Heart right ventricle (tissue), 16 donors: Measurements from ENCODE around the gene CASTOR2. TPM values are rescaled to one million over a fixed set of nuclear protein-coding genes. Genes with fewer than 3 reads are reported as not detected.
A peak's percentile ranks its signal among the peaks of the same experiment; 100 is the strongest.
"Not testable (repeated sequence)": the region's sequence is repeated elsewhere in the genome, so short reads cannot be mapped to it uniquely, and the experiment has no call there.

Source experiments
- ATAC-seq, 8 donors: fragments of 200-7000 bp; cut with Tn5 transposase; one replicate each; pipeline ENCODE4 v1.9.1; 2020; ENCODE audit warnings: mild to moderate bottlenecking in 8 of 8, moderate library complexity in 8 of 8, moderate number of reproducible peaks in 1 of 8
- DNase-seq, 2 donors: peaks; one replicate each; pipeline ENCODE4 v3.0.0-alpha.2; 2020
- H3K27ac ChIP-seq, 10 donors: fragments of 200-600 bp; sonication (generic) in 2 of 10; one replicate each; pipeline versions ENCODE4 v1.5.0 to v1.8.0; 2020 to 2022; ENCODE audit warnings: mild to moderate bottlenecking in 3 of 10
- H3K27me3 ChIP-seq, 7 donors: fragments of 200-600 bp; one replicate each; pipeline ENCODE4 v1.8.0; 2021 to 2022; ENCODE audit warnings: mild to moderate bottlenecking in 2 of 7
- H3K36me3 ChIP-seq, 9 donors: fragments of 200-600 bp; sonication (generic) in 1 of 9; one replicate each; pipeline versions ENCODE4 v1.5.0 to v1.8.0; 2020 to 2022; ENCODE audit warnings: mild to moderate bottlenecking in 2 of 9
- H3K4me1 ChIP-seq, 9 donors: fragments of 200-600 bp; sonication (generic) in 1 of 9; one replicate each; pipeline versions ENCODE4 v1.5.0 to v1.8.0; 2020 to 2022; ENCODE audit warnings: mild to moderate bottlenecking in 4 of 9
- H3K4me3 ChIP-seq, 10 donors: fragments of 200-600 bp; sonication (generic) in 2 of 10; one replicate each; pipeline versions ENCODE4 v1.5.0 to v1.8.0; 2020 to 2022; ENCODE audit warnings: mild to moderate bottlenecking in 7 of 10, moderate library complexity in 2 of 10
- H3K9me3 ChIP-seq, 11 donors: fragments of 200-600 bp in 10 of 11; sonication (generic) in 2 of 11; one replicate each; pipeline versions ENCODE4 v1.5.0 to v1.8.0; 2013 to 2022; ENCODE audit warnings: mild to moderate bottlenecking in 2 of 11, control low read depth in 1 of 11, moderate library complexity in 1 of 11
- CTCF ChIP-seq, 9 donors: fragments of 200-600 bp; sonication (generic) in 2 of 9; IDR thresholded peaks; one replicate each; pipeline versions ENCODE4 v1.5.0 to v1.8.0; 2021 to 2022; ENCODE audit warnings: antibody characterized with exemption in 9 of 9, mild to moderate bottlenecking in 5 of 9, moderate library complexity in 1 of 9
- WGBS, 2 donors: extraction: QIAGEN DNeasy Blood & Tissue Kit; methylation state at CpG; one replicate each; pipeline ENCODE4 v1.1.7; 2013; ENCODE audit warnings: inconsistent platforms in 1 of 2; 5-methylcytosine and 5-hydroxymethylcytosine counted together
- intact Hi-C, 10 donors: fragments of 100-400 bp; cut with DNase I; formaldehyde crosslinking; loops; one replicate each; pipeline versions ENCODE4 v1.11.1 to v1.14.2; 2022
- polyA plus RNA-seq, 2 donors: library from polyadenylated mRNA; stranded (reverse); fragments of 200-250 nt; gene quantifications; one replicate each; pipeline ENCODE4 v1.2.3, GENCODE V29; 2013
- total RNA-seq, 10 donors: library from RNA; stranded (reverse); fragmentation: NEBNext Ultra II Directional in 3 of 10; extraction: Animal tissue kit (Norgen Biotek cat#: 25700) in 3 of 10; gene quantifications; one replicate each; pipeline versions ENCODE4 v1.2.1 to v1.2.4, GENCODE V29; 2021 to 2023
- donor health status: Arrhythmogenic right ventricular cardiomyopathy.
- donor health status: ischemic (EF 13 %, LVEDD 7.1; RV severe dilation, severe dysfunction).
- donor health status: healthy with polysubstance abuse.
- donor health status: DM: no; HTN: yes; CAD: no.
- donor health status: DM: no; HTN: no; CAD: no.
- donor health status: ischemic (EF 25% LVEDD 6.9; RV normal size, moderate dysfunction).
- donor health status: ischemic (EF 25% LVEDD 5.7; RV mildly dilated, moderate dysfunction).
- donor health status: healthy.
- donor health status: DM: yes; HTN: yes; CAD: no.
- donor health status: Ischemic cardiomyopathy.
- donor health status: ischemic (EF 35%, LVEDD 5.7; RV mildly dilated, moderate dysfunction).
- donor health status: nonischemic (EF 11% LVEDD 7.7; RV severe dilation, severe dysfunction).
- donor health status: DM: yes; HTN: yes; CAD: no.
- donor health status: PGD.
- donor health status: ischemic (EF 29% LVEDD 5.4; RV normal size, mild dysfunction).
- donor health status: nonischemic (EF 23%, LVEDD 6.1; RV moderate dilation, normal function).

CASTOR2 gene
- total and polyA plus RNA-seq, 12 donors, result 1.1 to 51.1 (median 22.9) TPM

- no peaks in the 10 kb centered on the region for H3K27me3 ChIP-seq
- no peak overlapping the region for H3K4me3 ChIP-seq
- intact Hi-C loops, result no loop called here
- peaks cover 0 to 27% (median 0%) of the 10 kb centered on the region in 9 donors for H3K4me1 ChIP-seq
- TF ChIP-seq CTCF (IDR thresholded peaks at IDR 0.05), result no peak
- no peaks in the 10 kb centered on the region for H3K36me3 ChIP-seq
- no peak for ATAC-seq
- peak overlapping the region in 6 of 10 donors; percentile 68 to 77 (median 69) for H3K27ac ChIP-seq
- no peaks in the 10 kb centered on the region for H3K9me3 ChIP-seq
- DNase-seq, result no peak
- WGBS, 2 donors, result 82 to 87% methylated on average over 4 of the region's 4 CpGs
These were observed 28.6 kb downstream of the CASTOR2 start for GRCh38 chr7:74993121-74993520.

GRCh38 chr7:74994869-74995543 is 30.5 kb downstream of the CASTOR2 start:
- H3K4me1 ChIP-seq, result peaks cover 0 to 27% (median 0%) of the 10 kb centered on the region in 9 donors
- H3K27me3 ChIP-seq, intact Hi-C loops, H3K36me3 ChIP-seq, H3K4me3 ChIP-seq, DNase-seq, H3K9me3 ChIP-seq: not testable (repeated sequence)
- peak overlapping the region in 5 of 10 donors; percentile 16 to 77 (median 69) for H3K27ac ChIP-seq
- ATAC-seq, result peak in 4 of 8 donors; percentile 16 to 35 (median 21)
- WGBS, 2 donors, result 80 to 85% methylated on average over 15 to 16 of the region's 17 CpGs

GRCh38 chr7:74996361-74996760 is 31.9 kb downstream of the CASTOR2 start:
- DNase-seq, H3K9me3 ChIP-seq, intact Hi-C loops, H3K27me3 ChIP-seq, H3K4me3 ChIP-seq, H3K36me3 ChIP-seq: not testable (repeated sequence)
- Histone ChIP-seq H3K4me1 (peaks cover 0 to 27% (median 0%) of the 10 kb centered on the region in 9 donors), H3K27ac (peak overlapping the region in 5 of 10 donors; percentile 7 to 72 (median 60))
- 50 to 62% methylated on average over 5 of the region's 5 CpGs for WGBS, 2 donors
- ATAC-seq, result peak in 2 of 8 donors; percentile 13 to 21

- H3K4me3 ChIP-seq, intact Hi-C loops, H3K9me3 ChIP-seq, H3K36me3 ChIP-seq, H3K27me3 ChIP-seq: not testable (repeated sequence)
- Histone ChIP-seq H3K4me1 (peaks cover 0 to 27% (median 0%) of the 10 kb centered on the region in 9 donors), H3K27ac (peak overlapping the region in 8 of 10 donors; percentile 51 to 72 (median 59))
- DNase-seq (peak; percentile 42 to 62), ATAC-seq (peak in 7 of 8 donors; percentile 56 to 88 (median 78))
- WGBS, 2 donors, result 64 to 65% methylated on average over 7 to 8 of the region's 8 CpGs
These were observed 33.3 kb downstream of the CASTOR2 start for GRCh38 chr7:74997811-74998210.

GRCh38 chr7:75001356-75001755 is 36.9 kb downstream of the CASTOR2 start:
- H3K9me3 ChIP-seq, ATAC-seq, H3K36me3 ChIP-seq, intact Hi-C loops, DNase-seq, H3K27me3 ChIP-seq, H3K4me3 ChIP-seq: not testable (repeated sequence)
- H3K27ac ChIP-seq, result peak overlapping the region in 3 of 10 donors; percentile 48 to 72 (median 52)
- peaks cover 0 to 25% (median 0%) of the 10 kb centered on the region in 9 donors for H3K4me1 ChIP-seq
- WGBS, 2 donors, result 92 to 97% methylated on average over 8 of the region's 8 CpGs

GRCh38 chr7:75010036-75010435 is 45.5 kb downstream of the CASTOR2 start:
- ATAC-seq (no peak), DNase-seq (no peak)
- no peak for TF ChIP-seq CTCF (IDR thresholded peaks at IDR 0.05)
- Histone ChIP-seq H3K27ac (no peak overlapping the region), H3K36me3 (peaks cover 0 to 16% (median 0%) of the 10 kb centered on the region in 9 donors), H3K4me3 (no peak overlapping the region), H3K9me3 (no peaks in the 10 kb centered on the region), H3K4me1 (peaks cover 0 to 9% (median 0%) of the 10 kb centered on the region in 9 donors), H3K27me3 (no peaks in the 10 kb centered on the region)
- 93 to 95% methylated on average over 2 of the region's 2 CpGs for WGBS, 2 donors
- intact Hi-C loops, result no loop called here
